GM12875 (cell line): ENCODE data around the gene HSBP1.

Source experiments
- H3K4me3 ChIP-seq: one replicate; pipeline ENCODE4 v1.5.1; 2011; ENCODE audit warnings: low read depth, low read length, control low read depth
- CTCF ChIP-seq: IDR thresholded peaks from 2 replicates; pipeline ENCODE4 v1.5.1; 2011; ENCODE audit warnings: low read depth, mild to moderate bottlenecking, control low read depth, inconsistent platforms, low read length, moderate library complexity, borderline replicate concordance; ENCODE audit not compliant: insufficient read depth

Gene HSBP1

DNA sequence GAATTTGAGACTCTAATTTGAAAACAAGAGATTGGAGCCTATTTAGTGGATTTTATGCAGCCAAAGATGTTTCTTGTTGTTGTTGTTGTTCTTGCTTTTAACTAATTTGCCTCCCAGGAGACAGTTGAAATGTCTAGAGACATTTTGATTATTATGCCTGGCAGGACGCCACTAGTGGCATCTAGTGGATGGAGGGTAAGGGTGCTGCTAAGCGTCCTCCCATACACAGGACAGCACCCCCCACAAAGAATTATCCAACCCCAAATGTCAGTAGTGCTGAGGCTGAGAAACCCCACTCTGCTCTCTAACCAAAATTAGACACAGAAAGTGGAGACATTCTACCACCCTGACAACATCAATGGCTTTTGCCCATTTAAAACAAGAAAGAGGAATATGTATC lies 15.4 kb upstream of the HSBP1 start:
- no peak overlapping the region for H3K4me3 ChIP-seq
- TF ChIP-seq CTCF: no peak

DNA sequence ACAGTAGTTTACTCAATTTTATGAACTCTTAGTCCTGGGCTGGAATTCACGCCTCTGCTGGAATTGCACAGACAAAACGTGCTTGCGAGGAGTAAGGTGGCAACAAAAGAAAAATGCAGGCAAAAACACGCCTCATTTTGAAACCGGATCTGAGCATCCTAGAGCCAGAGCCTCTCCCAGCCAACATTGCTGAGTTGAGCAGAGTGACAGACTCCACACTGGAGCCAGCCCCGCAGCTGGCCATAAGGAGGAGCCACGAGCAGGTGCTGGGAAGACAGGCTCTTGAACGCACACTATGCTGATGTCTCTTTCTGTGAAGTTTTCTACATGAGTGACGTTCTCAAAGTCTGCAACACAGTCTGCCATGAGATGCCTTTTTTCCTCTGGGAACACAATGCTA lies 14.6 kb upstream of the HSBP1 start:
- H3K4me3 ChIP-seq: no peak overlapping the region
- TF ChIP-seq CTCF: no peak

GRCh38 chr16:83794860-83795554 lies 12.8 kb upstream of the HSBP1 start:
- no peak overlapping the region for H3K4me3 ChIP-seq
- TF ChIP-seq CTCF: no peak

- no peak for TF ChIP-seq CTCF
- H3K4me3 ChIP-seq: no peak overlapping the region
Observed at GRCh38 chr16:83797013-83797412, 10.8 kb upstream of the HSBP1 start.

DNA sequence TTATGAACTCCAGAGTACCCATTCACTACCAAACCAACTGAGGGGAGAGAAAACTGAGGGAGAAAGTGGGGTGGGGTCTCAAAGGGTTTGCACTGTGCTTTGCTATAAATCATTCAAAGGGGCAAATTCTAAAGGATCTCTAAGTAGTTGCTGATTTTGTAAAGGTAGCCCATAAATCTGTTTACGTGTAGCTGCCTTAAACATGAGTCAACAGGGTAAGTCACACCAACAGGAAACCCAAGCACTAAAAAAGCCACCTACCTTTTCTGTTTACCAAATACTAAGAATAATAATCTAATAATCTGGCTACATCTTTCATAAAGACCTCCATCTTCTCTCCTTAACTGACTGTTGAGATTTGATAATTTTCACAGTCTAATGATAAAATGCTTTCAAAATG lies 8.4 kb upstream of the HSBP1 start:
- H3K4me3 ChIP-seq: no peak overlapping the region
- TF ChIP-seq CTCF: no peak

- no peak for TF ChIP-seq CTCF
- no peak overlapping the region for H3K4me3 ChIP-seq
Observed at GRCh38 chr16:83802135-83802534, 5.6 kb upstream of the HSBP1 start.

GRCh38 chr16:83802554-83803205 lies 5.1 kb upstream of the HSBP1 start:
- no peak for TF ChIP-seq CTCF
- H3K4me3 ChIP-seq: no peak overlapping the region
